Measurements from ENCODE around the gene CRELD2.

Gene CRELD2

GRCh38 chr22:49956914-49957825 is 38.7 kb downstream of the CRELD2 start:
- intact Hi-C loops (cut with DNase I; ENCODE audit: low total_unique reads): no loop called here
- Histone ChIP-seq H3K9me3 (no peaks in the 10 kb centered on the region), H3K36me3 (peaks cover 0 to 8% (median 8%) of the 10 kb centered on the region in 3 donors), H3K27me3 (no peaks in the 10 kb centered on the region), H3K4me1 (peaks cover 0 to 62% (median 24%) of the 10 kb centered on the region in 4 donors), H3K27ac (no peak overlapping the region), H3K4me3 (no peak overlapping the region)
- no peak for TF ChIP-seq CTCF (IDR thresholded peaks at IDR 0.05)
- no peak for DNase-seq

- Histone ChIP-seq H3K4me1 (peaks cover 0 to 62% (median 22%) of the 10 kb centered on the region in 4 donors), H3K9me3 (no peaks in the 10 kb centered on the region), H3K27ac (no peak overlapping the region), H3K36me3 (peaks cover 3 to 14% (median 12%) of the 10 kb centered on the region in 3 donors), H3K4me3 (no peak overlapping the region), H3K27me3 (no peaks in the 10 kb centered on the region)
- TF ChIP-seq CTCF (IDR thresholded peaks at IDR 0.05): no peak
- intact Hi-C loops (cut with DNase I; ENCODE audit: low total_unique reads): no loop called here
- DNase-seq: peak in 1 of 2 donors; percentile 67
Observed at GRCh38 chr22:49957826-49958365, 39.5 kb downstream of the CRELD2 start.

GRCh38 chr22:49958366-49958921 is 40.0 kb downstream of the CRELD2 start:
- H3K4me1 ChIP-seq: peaks cover 0 to 62% (median 24%) of the 10 kb centered on the region in 4 donors
- no peak for TF ChIP-seq CTCF (IDR thresholded peaks at IDR 0.05)
- DNase-seq: peak in 1 of 2 donors; percentile 67
- H3K4me3 ChIP-seq: no peak overlapping the region
- no peaks in the 10 kb centered on the region for H3K27me3 ChIP-seq
- intact Hi-C loops (cut with DNase I; ENCODE audit: low total_unique reads): no loop called here
- no peaks in the 10 kb centered on the region for H3K9me3 ChIP-seq
- peaks cover 9 to 19% (median 18%) of the 10 kb centered on the region in 3 donors for H3K36me3 ChIP-seq
- no peak overlapping the region for H3K27ac ChIP-seq

GRCh38 chr22:49958931-49959781 is 40.7 kb downstream of the CRELD2 start:
- intact Hi-C loops (cut with DNase I; ENCODE audit: low total_unique reads): no loop called here
- no peak for TF ChIP-seq CTCF (IDR thresholded peaks at IDR 0.05)
- no peaks in the 10 kb centered on the region for H3K9me3 ChIP-seq
- H3K4me1 ChIP-seq: peaks cover 0 to 62% (median 27%) of the 10 kb centered on the region in 4 donors
- peaks cover 16 to 26% (median 25%) of the 10 kb centered on the region in 3 donors for H3K36me3 ChIP-seq
- DNase-seq: peak in 1 of 2 donors; percentile 74
- no peaks in the 10 kb centered on the region for H3K27me3 ChIP-seq
- peak overlapping the region; percentile 81 to 85 for H3K4me3 ChIP-seq
- peak overlapping the region; percentile 88 to 89 for H3K27ac ChIP-seq

GRCh38 chr22:49959782-49960158 is 41.3 kb downstream of the CRELD2 start:
- no peak for TF ChIP-seq CTCF (IDR thresholded peaks at IDR 0.05)
- no peaks in the 10 kb centered on the region for H3K27me3 ChIP-seq

More at GRCh38 chr22:49959782-49960158, 41.3 kb downstream of the CRELD2 start:
- Histone ChIP-seq H3K27ac (peak overlapping the region; percentile 88 to 89), H3K4me1 (peaks cover 0 to 62% (median 27%) of the 10 kb centered on the region in 4 donors), H3K4me3 (peak overlapping the region; percentile 81 to 85), H3K9me3 (no peaks in the 10 kb centered on the region), H3K36me3 (peaks cover 17 to 33% (median 31%) of the 10 kb centered on the region in 3 donors)
- intact Hi-C loops (cut with DNase I; ENCODE audit: low total_unique reads): loop anchor here (10.0 kb wide), 1 partner anchor 345 kb away; the partner anchor contains the start of gene PLXNB2
- DNase-seq: peak in 1 of 2 donors; percentile 79
